ENCODE results near the gene CACNA1A.

DNA sequence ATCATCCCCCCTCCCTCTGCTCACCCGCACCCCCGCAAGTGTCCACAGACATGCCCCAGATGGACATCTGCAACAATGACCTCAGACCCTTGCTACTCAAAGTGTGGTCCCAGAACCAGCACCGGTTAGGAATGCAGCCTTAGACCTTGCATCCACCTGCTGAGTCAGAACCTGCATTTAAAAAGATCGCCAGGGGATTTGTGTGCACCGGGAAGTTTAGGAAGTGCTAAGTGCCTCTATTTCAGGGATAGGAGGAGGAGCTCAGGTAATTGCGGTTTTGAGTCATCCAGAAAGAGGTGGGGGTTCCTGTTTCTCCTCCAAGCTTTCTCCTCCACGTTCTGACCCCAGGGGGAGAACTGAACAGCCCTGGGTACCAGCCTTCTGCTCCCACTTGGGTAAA, 46.2 kb downstream of the CACNA1A start:
- TF ChIP-seq MXI1 (IDR thresholded peaks at IDR 0.05; ENCODE audit: borderline replicate concordance, low read depth, low read length) (no peak), RFX5 (IDR thresholded peaks at IDR 0.05; ENCODE audit: low read depth, low read length) (no peak), RAD21 (IDR thresholded peaks at IDR 0.05; ENCODE audit: low read length) (no peak), FOS (IDR thresholded peaks at IDR 0.05; ENCODE audit: low read depth, low read length) (no peak), MAZ (IDR thresholded peaks at IDR 0.05; ENCODE audit: borderline replicate concordance, low read depth, low read length) (no peak), POLR2A (IDR thresholded peaks at IDR 0.05; ENCODE audit: low read depth, low read length) (no peak), MAFK (IDR thresholded peaks at IDR 0.05; ENCODE audit: low read depth, low read length) (no peak), SMC3 (IDR thresholded peaks at IDR 0.05; ENCODE audit: low read depth, low read length) (no peak), RCOR1 (IDR thresholded peaks at IDR 0.05; ENCODE audit: insufficient replicate concordance, low read length) (no peak)
- TF ChIP-seq, protein P1, sequence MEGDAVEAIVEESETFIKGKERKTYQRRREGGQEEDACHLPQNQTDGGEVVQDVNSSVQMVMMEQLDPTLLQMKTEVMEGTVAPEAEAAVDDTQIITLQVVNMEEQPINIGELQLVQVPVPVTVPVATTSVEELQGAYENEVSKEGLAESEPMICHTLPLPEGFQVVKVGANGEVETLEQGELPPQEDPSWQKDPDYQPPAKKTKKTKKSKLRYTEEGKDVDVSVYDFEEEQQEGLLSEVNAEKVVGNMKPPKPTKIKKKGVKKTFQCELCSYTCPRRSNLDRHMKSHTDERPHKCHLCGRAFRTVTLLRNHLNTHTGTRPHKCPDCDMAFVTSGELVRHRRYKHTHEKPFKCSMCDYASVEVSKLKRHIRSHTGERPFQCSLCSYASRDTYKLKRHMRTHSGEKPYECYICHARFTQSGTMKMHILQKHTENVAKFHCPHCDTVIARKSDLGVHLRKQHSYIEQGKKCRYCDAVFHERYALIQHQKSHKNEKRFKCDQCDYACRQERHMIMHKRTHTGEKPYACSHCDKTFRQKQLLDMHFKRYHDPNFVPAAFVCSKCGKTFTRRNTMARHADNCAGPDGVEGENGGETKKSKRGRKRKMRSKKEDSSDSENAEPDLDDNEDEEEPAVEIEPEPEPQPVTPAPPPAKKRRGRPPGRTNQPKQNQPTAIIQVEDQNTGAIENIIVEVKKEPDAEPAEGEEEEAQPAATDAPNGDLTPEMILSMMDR (conservative IDR thresholded peaks at IDR 0.05; ENCODE audit: low read depth, low read length), result no peak
- TF ChIP-seq, protein P2, sequence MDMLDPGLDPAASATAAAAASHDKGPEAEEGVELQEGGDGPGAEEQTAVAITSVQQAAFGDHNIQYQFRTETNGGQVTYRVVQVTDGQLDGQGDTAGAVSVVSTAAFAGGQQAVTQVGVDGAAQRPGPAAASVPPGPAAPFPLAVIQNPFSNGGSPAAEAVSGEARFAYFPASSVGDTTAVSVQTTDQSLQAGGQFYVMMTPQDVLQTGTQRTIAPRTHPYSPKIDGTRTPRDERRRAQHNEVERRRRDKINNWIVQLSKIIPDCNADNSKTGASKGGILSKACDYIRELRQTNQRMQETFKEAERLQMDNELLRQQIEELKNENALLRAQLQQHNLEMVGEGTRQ (IDR thresholded peaks at IDR 0.05; ENCODE audit: low read depth, low read length), result no peak
- TF ChIP-seq, protein P3, sequence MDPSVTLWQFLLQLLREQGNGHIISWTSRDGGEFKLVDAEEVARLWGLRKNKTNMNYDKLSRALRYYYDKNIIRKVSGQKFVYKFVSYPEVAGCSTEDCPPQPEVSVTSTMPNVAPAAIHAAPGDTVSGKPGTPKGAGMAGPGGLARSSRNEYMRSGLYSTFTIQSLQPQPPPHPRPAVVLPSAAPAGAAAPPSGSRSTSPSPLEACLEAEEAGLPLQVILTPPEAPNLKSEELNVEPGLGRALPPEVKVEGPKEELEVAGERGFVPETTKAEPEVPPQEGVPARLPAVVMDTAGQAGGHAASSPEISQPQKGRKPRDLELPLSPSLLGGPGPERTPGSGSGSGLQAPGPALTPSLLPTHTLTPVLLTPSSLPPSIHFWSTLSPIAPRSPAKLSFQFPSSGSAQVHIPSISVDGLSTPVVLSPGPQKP (IDR thresholded peaks at IDR 0.05; ENCODE audit: borderline replicate concordance, low read depth, low read length), result no peak

Data from IMR-90 (cell line).